ENCODE data around the gene PLA2G6. TPM values are rescaled to one million over a fixed set of nuclear protein-coding genes. Genes with fewer than 3 reads are reported as not detected.
A peak's percentile ranks its signal among the peaks of the same experiment; 100 is the strongest.

PLA2G6 gene
- total and polyA plus RNA-seq, 9 of the 15 experiments (the other 6 are each of a cell fraction or from before 2014, with no cell fraction given) = 0.11 to 12.2 (median 9.7) TPM

DNA sequence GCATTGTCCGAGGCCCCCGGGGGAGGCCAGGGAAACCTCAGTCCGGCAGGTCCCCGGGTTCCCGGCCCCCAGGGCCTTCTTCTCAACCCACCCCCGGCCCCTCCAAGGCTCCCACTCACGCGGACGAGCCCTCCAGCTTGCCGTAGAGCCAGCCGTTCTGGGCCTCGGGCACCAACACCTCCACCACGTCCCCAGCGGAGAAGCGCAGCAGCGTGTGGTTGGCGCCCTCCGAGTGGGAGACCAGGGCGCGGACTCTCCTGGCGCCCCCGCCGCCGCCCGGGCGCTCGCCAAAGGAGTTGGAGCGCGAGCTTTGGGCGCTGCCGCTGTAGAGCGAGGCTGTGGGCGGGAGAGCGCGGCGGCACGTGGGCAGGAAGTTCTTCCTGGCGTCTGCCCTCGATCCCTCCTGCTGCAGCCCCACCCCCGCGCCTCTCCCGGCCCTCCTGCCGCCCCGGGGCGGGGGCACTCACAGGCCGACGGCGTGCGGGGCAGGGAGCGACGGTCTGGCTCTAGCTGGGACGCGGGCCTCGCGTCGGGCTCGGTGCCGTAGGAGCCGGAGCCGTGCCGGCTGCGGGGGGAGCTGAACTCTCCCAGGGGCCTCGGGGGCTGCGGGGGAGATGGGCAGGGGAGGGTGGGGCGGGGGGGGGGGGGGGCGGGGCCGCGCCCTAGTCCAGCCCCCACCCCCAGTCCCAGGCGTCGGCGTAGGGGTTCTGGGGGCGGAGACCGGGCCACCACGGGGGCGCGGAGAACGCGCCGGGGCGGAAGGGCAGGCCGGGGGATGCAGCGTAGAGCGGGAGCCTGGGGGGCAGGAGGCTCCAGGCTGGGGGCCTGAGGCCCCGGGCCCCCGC lies 92.8 kb downstream of the PLA2G6 start (continued):
- TF ChIP-seq EGR1 (conservative IDR thresholded peaks at IDR 0.05) = 0 out of 2 replicates have a peak, but pooled peaks have one; percentile 14
- peak; percentile 93 for TF ChIP-seq RBM25 (IDR thresholded peaks at IDR 0.05; ENCODE audit: low read depth, low read length, severe bottlenecking)
- no peak for TF ChIP-seq ZFP36 (IDR thresholded peaks at IDR 0.05; ENCODE audit: low read depth, low read length, partially characterized antibody)
- TF ChIP-seq SMC3 (conservative IDR thresholded peaks at IDR 0.05; ENCODE audit: insufficient read depth, low read depth, low read length) = no peak
- no peak for TF ChIP-seq CBX1 (IDR thresholded peaks at IDR 0.05; ENCODE audit: low read depth)
- no peak for TF ChIP-seq ATF1 (CRISPR knock-in tag; IDR thresholded peaks at IDR 0.05)
- no peak for TF ChIP-seq ATF1 (tag; IDR thresholded peaks at IDR 0.05)
- TF ChIP-seq PRMT5 (CRISPR knock-in tag; IDR thresholded peaks at IDR 0.05) = no peak
- TF ChIP-seq NR2C2 (CRISPR knock-in tag; IDR thresholded peaks at IDR 0.05) = no peak
- TF ChIP-seq NR2C2 (tag; IDR thresholded peaks at IDR 0.05) = no peak

DNA sequence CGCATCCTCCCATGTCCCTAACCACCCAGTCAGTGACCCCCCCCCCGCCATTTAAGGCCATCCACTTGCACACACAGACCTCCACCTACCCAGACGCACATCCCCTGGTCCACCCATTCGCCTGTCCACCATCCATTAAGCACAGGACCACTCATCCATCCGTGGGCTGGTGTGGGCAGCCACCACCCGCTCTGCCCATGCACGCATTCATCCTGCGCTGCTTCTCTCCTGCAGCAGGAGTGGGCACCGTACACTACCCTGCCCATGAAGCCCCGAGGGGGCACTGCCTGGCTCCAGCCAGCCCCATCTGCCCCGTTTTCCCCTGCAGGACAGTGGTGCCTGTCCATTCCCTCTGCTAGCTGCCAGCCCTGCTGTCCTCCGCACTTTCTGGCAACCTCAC lies 93.8 kb downstream of the PLA2G6 start:
- no peak for TF ChIP-seq MTF1 (CRISPR knock-in tag; IDR thresholded peaks at IDR 0.05; ENCODE audit: borderline replicate concordance)
- no peak for TF ChIP-seq ZBTB1 (CRISPR knock-in tag; IDR thresholded peaks at IDR 0.05; ENCODE audit: borderline replicate concordance, low read depth)
- no peak for TF ChIP-seq ZFX (CRISPR knock-in tag; IDR thresholded peaks at IDR 0.05)
- no peak for TF ChIP-seq NCOA2 (IDR thresholded peaks at IDR 0.05; ENCODE audit: partially characterized antibody in 2 of 2)
- no peak for TF ChIP-seq DACH1 (IDR thresholded peaks at IDR 0.05; ENCODE audit: partially characterized antibody)
- TF ChIP-seq, protein P1, sequence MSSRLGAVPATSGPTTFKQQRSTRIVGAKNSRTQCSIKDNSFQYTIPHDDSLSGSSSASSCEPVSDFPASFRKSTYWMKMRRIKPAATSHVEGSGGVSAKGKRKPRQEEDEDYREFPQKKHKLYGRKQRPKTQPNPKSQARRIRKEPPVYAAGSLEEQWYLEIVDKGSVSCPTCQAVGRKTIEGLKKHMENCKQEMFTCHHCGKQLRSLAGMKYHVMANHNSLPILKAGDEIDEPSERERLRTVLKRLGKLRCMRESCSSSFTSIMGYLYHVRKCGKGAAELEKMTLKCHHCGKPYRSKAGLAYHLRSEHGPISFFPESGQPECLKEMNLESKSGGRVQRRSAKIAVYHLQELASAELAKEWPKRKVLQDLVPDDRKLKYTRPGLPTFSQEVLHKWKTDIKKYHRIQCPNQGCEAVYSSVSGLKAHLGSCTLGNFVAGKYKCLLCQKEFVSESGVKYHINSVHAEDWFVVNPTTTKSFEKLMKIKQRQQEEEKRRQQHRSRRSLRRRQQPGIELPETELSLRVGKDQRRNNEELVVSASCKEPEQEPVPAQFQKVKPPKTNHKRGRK (tag; IDR thresholded peaks at IDR 0.05) = no peak
- CTCF ChIA-PET (ENCODE audit: low intra/inter-chr PET ratio) = no interaction called here
- no peak for DNase-seq (ENCODE audit: extremely low read depth in 1 of 4, low spot score in 3 of 4)

More for the DNA sequence above, 93.8 kb downstream of the PLA2G6 start:
- peaks cover 0 to 33% of the 10 kb centered on the region in 2 experiments; a peak in 2 of 5 replicates for H3K4me1 ChIP-seq (replicated peaks in 1 of 2; ENCODE audit: control insufficient read depth in 2 of 2, insufficient read depth in 2 of 2, low read length in 2 of 2)
- in situ Hi-C loops (cut with MboI) (no loop called here), intact Hi-C loops (cut with micrococcal nuclease) (no loop called here)
- peaks cover 2 to 34% of the 10 kb centered on the region in 2 experiments; a peak in 2 of 5 replicates for H3K27me3 ChIP-seq (ENCODE audit: control insufficient read depth in 2 of 2, insufficient read depth in 2 of 2, low read length in 2 of 2)
- no TSS peak for BruUV-seq (replicated peaks)
- H3K27ac ChIP-seq (ENCODE audit: extremely low read depth, low read depth, low read length) = no peak overlapping the region
- FAIRE-seq (no peak), ATAC-seq (no peak)
- H3K9me1 ChIP-seq (ENCODE audit: control insufficient read depth, insufficient read depth, low read length) = no peaks in the 10 kb centered on the region
- no peaks in the 10 kb centered on the region for H3K36me3 ChIP-seq (ENCODE audit: control insufficient read depth, insufficient read depth, low read length)
- H2AFZ ChIP-seq (ENCODE audit: low read depth, low read length) = no peak overlapping the region
- no peaks in the 10 kb centered on the region for H4K20me1 ChIP-seq (replicated peaks; ENCODE audit: control insufficient read depth, insufficient read depth, low read length)
- no peaks in the 10 kb centered on the region for H3K79me2 ChIP-seq (ENCODE audit: control insufficient read depth, insufficient read depth, low read length)
- H3K9me3 ChIP-seq (replicated peaks; ENCODE audit: control insufficient read depth, insufficient read depth, low read depth, low read length) = no peaks in the 10 kb centered on the region
- H3K9ac ChIP-seq (ENCODE audit: insufficient read depth in 1 of 2, low read depth in 2 of 2, low read length in 2 of 2) = peak overlapping the region in 1 of 2 experiments; percentile 48; a peak in 1 of 4 replicates
- H3K4me2 ChIP-seq (ENCODE audit: insufficient read depth, low read length) = no peak overlapping the region
- H3K4me3 ChIP-seq = no peak overlapping the region
- POLR2A ChIA-PET = no interaction called here
- 39% methylated on average over 11 of the region's 12 CpGs for whole genome bisulfite sequencing (ENCODE audit: insufficient coverage, low coverage, missing lambda C conversion rate)

Data from K562 (cell line).